ENCODE results near the gene ITPK1.
A peak's percentile ranks its signal among the peaks of the same experiment; 100 is the strongest.

ITPK1 gene

GRCh38 chr14:93054006-93054405 is 61.7 kb downstream of the ITPK1 start:
- no peak overlapping the region for H3K27ac ChIP-seq
- TF ChIP-seq, protein P1, sequence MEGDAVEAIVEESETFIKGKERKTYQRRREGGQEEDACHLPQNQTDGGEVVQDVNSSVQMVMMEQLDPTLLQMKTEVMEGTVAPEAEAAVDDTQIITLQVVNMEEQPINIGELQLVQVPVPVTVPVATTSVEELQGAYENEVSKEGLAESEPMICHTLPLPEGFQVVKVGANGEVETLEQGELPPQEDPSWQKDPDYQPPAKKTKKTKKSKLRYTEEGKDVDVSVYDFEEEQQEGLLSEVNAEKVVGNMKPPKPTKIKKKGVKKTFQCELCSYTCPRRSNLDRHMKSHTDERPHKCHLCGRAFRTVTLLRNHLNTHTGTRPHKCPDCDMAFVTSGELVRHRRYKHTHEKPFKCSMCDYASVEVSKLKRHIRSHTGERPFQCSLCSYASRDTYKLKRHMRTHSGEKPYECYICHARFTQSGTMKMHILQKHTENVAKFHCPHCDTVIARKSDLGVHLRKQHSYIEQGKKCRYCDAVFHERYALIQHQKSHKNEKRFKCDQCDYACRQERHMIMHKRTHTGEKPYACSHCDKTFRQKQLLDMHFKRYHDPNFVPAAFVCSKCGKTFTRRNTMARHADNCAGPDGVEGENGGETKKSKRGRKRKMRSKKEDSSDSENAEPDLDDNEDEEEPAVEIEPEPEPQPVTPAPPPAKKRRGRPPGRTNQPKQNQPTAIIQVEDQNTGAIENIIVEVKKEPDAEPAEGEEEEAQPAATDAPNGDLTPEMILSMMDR (conservative IDR thresholded peaks at IDR 0.05): no peak

GRCh38 chr14:93051600-93052546 is 63.9 kb downstream of the ITPK1 start:
- peak overlapping the region; percentile 53 for H3K27ac ChIP-seq
- TF ChIP-seq, protein P1 (conservative IDR thresholded peaks at IDR 0.05): no peak

- TF ChIP-seq, protein P1 (conservative IDR thresholded peaks at IDR 0.05): no peak
- H3K27ac ChIP-seq: no peak overlapping the region
Measured at GRCh38 chr14:93050761-93051160, 65.0 kb downstream of the ITPK1 start.

- H3K27ac ChIP-seq: no peak overlapping the region
Measured at GRCh38 chr14:93049867-93050331, 65.8 kb downstream of the ITPK1 start.

DNA sequence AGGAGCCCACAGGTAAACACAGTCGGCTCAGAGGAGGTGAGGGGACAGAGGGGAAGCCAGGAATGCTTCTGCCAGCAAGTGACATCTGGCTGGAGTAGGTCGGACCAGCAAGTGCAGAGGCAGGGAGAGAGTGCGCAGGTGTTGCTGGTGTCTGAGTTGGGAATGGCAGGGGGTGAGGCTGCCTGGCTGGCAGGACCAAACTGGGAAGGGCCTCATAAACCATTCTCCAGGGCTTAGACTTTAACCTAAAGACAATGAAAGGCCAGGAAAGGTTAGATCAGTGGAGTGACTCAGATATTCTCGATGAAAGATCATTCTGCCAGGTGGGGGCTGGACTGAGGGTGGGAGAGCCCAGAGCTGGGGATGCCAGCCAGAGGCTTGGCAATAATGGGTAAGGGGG is 66.4 kb downstream of the ITPK1 start:
- no peak overlapping the region for H3K27ac ChIP-seq

More at GRCh38 chr14:93049867-93050331, 65.8 kb downstream of the ITPK1 start:
- TF ChIP-seq, protein P1 (conservative IDR thresholded peaks at IDR 0.05): no peak

GRCh38 chr14:93048843-93049242 is 66.9 kb downstream of the ITPK1 start:
- TF ChIP-seq, protein P1 (conservative IDR thresholded peaks at IDR 0.05): no peak
- no peak overlapping the region for H3K27ac ChIP-seq

More for the DNA sequence above, 66.4 kb downstream of the ITPK1 start:
- TF ChIP-seq, protein P1 (conservative IDR thresholded peaks at IDR 0.05): no peak

- no peak overlapping the region for H3K27ac ChIP-seq
- TF ChIP-seq, protein P1 (conservative IDR thresholded peaks at IDR 0.05): no peak
Measured at GRCh38 chr14:93047661-93048060, 68.1 kb downstream of the ITPK1 start.
